OCI-LY1 (cell line): ENCODE measurements around the gene PELO.
A peak's percentile ranks its signal among the peaks of the same experiment; 100 is the strongest.

Experiments
- H2AFZ ChIP-seq: fragments of 200-600 bp; sonication (generic), shearing (Covaris generic); 2 replicates; pipeline ENCODE4 v1.6.0; 2014; ENCODE audit warnings: antibody characterized with exemption, mild to moderate bottlenecking, low read length
- H3F3A ChIP-seq: fragments of 200-600 bp; sonication (generic), shearing (Covaris generic); 2 replicates; pipeline ENCODE4 v1.6.0; 2014; ENCODE audit warnings: mild to moderate bottlenecking, antibody characterized with exemption, low read length, moderate library complexity; ENCODE audit not compliant: insufficient read depth
- H3K27ac ChIP-seq: fragments of 200-600 bp; sonication (generic); 2 replicates; pipeline ENCODE4 v1.5.1; 2014; ENCODE audit warnings: low read length, mixed run types, mild to moderate bottlenecking, low read depth; ENCODE audit not compliant: poor library complexity, severe bottlenecking
- H3K27me3 ChIP-seq: fragments of 200-600 bp; sonication (generic); 2 replicates; pipeline ENCODE4 v1.6.0; 2014; ENCODE audit warnings: antibody characterized with exemption, mild to moderate bottlenecking, low read length, moderate library complexity; ENCODE audit not compliant: insufficient read depth
- H3K36me3 ChIP-seq: fragments of 200-600 bp; sonication (generic); 2 replicates; pipeline ENCODE4 v1.6.1; 2014; ENCODE audit warnings: mild to moderate bottlenecking, antibody characterized with exemption, low read length, moderate library complexity, mixed read lengths; ENCODE audit not compliant: insufficient read depth
- H3K4me1 ChIP-seq: fragments of 200-600 bp; sonication (generic); 2 replicates; pipeline ENCODE4 v1.5.1; 2014; ENCODE audit warnings: mild to moderate bottlenecking, low read length, moderate library complexity; ENCODE audit not compliant: insufficient read depth, severe bottlenecking
- H3K4me2 ChIP-seq: fragments of 200-600 bp; sonication (generic), shearing (Covaris generic); 2 replicates; pipeline ENCODE4 v1.6.1; 2014; ENCODE audit warnings: low read length
- H3K4me3 ChIP-seq: fragments of 200-600 bp; sonication (generic); 2 replicates; pipeline ENCODE4 v1.5.1; 2014; ENCODE audit warnings: low read length, low read depth, mild to moderate bottlenecking, mixed read lengths; ENCODE audit not compliant: poor library complexity, severe bottlenecking
- H3K79me2 ChIP-seq: fragments of 200-600 bp; shearing (Covaris generic); 2 replicates; pipeline ENCODE4 v1.6.1; 2016; ENCODE audit warnings: mixed run types, low read length, mixed read lengths; ENCODE audit not compliant: insufficient read depth
- H3K9ac ChIP-seq: fragments of 200-600 bp; sonication (generic), shearing (Covaris generic); 2 replicates; pipeline ENCODE4 v1.6.1; 2014; ENCODE audit warnings: mild to moderate bottlenecking, low read length, mixed read lengths
- H3K9me2 ChIP-seq: fragments of 200-600 bp; sonication (generic), shearing (Covaris generic); 2 replicates; pipeline ENCODE4 v1.6.1; 2014; ENCODE audit warnings: low read depth, mild to moderate bottlenecking, low read length, mixed read lengths
- H3K9me3 ChIP-seq: fragments of 200-600 bp; shearing (Covaris generic); 2 replicates; pipeline ENCODE4 v1.6.1; 2014; ENCODE audit warnings: low read length, mixed read lengths
- H4K20me1 ChIP-seq: fragments of 200-600 bp; sonication (generic), shearing (Covaris generic); 2 replicates; pipeline ENCODE4 v1.6.0; 2016; ENCODE audit warnings: mild to moderate bottlenecking, low read length; ENCODE audit not compliant: insufficient read depth
- EZH2 ChIP-seq: fragments of 200-600 bp; sonication (generic), shearing (Covaris generic); IDR thresholded peaks from 2 replicates; pipeline ENCODE4 v1.8.0; 2017; ENCODE audit warnings: borderline replicate concordance, mixed run types, mild to moderate bottlenecking, antibody characterized with exemption, low read length, moderate library complexity, mixed read lengths
- TF ChIP-seq, protein P1 (sequence below): fragments of 200-600 bp; sonication (generic), shearing (Covaris generic); IDR thresholded peaks from 2 replicates; pipeline ENCODE4 v1.5.1; 2017; ENCODE audit warnings: mild to moderate bottlenecking, antibody characterized with exemption, low read length, moderate library complexity, mixed read lengths

PELO gene

DNA sequence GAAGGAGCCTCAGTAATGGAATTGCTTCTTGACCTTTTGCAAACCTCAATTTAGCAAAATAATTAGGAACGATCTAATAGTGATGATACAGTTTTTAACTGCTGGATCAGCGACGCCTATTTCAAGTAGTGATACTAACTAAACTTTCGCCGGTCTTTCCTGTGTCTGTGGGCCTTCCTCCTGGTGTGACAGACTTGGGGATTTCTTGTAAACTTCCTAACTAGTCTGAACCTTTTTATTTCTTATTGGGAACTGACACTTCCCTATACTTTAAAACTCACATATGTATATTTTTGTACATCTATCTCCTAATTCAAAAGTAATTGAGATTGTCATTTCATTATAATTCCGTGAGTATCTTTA is 15.2 kb downstream of the PELO start:
- Histone ChIP-seq H3K4me3 (peak overlapping the region; percentile 94), H3K9ac (no peak overlapping the region), H3K4me2 (peak overlapping the region; percentile 91), H3K9me3 (no peaks in the 10 kb centered on the region), H3K27me3 (no peaks in the 10 kb centered on the region), H3K4me1 (peaks cover 40% of the 10 kb centered on the region), H3K36me3 (peaks cover 33% of the 10 kb centered on the region), H3K27ac (no peak overlapping the region), H2AFZ (no peak overlapping the region), H4K20me1 (no peaks in the 10 kb centered on the region), H3F3A (no peaks in the 10 kb centered on the region), H3K9me2 (no peaks in the 10 kb centered on the region), H3K79me2 (peaks cover 27% of the 10 kb centered on the region)
- TF ChIP-seq, protein P1, sequence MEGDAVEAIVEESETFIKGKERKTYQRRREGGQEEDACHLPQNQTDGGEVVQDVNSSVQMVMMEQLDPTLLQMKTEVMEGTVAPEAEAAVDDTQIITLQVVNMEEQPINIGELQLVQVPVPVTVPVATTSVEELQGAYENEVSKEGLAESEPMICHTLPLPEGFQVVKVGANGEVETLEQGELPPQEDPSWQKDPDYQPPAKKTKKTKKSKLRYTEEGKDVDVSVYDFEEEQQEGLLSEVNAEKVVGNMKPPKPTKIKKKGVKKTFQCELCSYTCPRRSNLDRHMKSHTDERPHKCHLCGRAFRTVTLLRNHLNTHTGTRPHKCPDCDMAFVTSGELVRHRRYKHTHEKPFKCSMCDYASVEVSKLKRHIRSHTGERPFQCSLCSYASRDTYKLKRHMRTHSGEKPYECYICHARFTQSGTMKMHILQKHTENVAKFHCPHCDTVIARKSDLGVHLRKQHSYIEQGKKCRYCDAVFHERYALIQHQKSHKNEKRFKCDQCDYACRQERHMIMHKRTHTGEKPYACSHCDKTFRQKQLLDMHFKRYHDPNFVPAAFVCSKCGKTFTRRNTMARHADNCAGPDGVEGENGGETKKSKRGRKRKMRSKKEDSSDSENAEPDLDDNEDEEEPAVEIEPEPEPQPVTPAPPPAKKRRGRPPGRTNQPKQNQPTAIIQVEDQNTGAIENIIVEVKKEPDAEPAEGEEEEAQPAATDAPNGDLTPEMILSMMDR, result no peak
- no peak for TF ChIP-seq EZH2

DNA sequence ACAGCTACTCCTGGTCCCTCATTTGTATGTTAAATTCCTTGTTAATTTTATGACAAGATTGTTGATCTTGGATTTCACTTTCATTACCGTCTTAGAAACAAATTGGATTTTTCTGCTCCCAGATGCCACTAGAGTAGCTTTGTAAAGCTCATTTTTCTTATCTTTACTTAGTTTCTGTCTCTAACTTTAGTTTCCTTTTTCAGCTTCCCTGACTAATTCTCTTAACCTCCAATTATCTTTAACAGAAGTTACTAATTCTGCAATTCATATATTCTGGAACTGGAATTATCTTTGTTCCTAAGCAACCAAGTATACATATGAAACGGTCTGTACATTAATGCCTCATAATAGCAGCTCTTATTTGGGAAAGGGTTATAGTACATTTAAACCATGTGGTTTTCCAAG is 16.7 kb downstream of the PELO start:
- H3K4me3 ChIP-seq, result no peak overlapping the region
- H3K9me2 ChIP-seq, result no peaks in the 10 kb centered on the region
- H3K27me3 ChIP-seq, result no peaks in the 10 kb centered on the region
- no peaks in the 10 kb centered on the region for H3F3A ChIP-seq
- H3K79me2 ChIP-seq, result peaks cover 27% of the 10 kb centered on the region
- H3K36me3 ChIP-seq, result peaks cover 33% of the 10 kb centered on the region
- H3K9me3 ChIP-seq, result no peaks in the 10 kb centered on the region
- H3K27ac ChIP-seq, result no peak overlapping the region
- peaks cover 28% of the 10 kb centered on the region for H3K4me1 ChIP-seq
- no peak overlapping the region for H3K4me2 ChIP-seq
- no peak for TF ChIP-seq EZH2
- TF ChIP-seq, protein P1, result no peak
- no peak overlapping the region for H2AFZ ChIP-seq
- no peak overlapping the region for H3K9ac ChIP-seq
- no peaks in the 10 kb centered on the region for H4K20me1 ChIP-seq

DNA sequence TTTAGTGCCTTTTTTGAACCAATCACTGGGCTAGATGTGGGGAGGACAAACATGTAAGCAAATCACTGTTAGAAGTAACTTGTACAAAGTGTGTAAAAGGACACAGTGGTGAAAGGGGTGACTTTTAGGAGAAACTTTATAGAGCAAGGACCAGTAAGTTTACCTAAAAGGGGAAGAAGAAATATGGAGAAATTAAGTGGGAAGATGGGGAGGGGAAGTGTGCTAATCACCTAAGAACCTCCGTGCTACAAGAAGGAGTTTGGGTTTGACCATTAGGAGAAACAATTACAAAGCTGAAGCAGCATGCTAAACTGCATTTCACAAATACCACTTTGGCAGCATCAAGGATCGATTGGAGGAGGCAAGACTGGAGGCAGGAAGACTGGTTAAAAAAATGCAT is 17.3 kb downstream of the PELO start:
- no peaks in the 10 kb centered on the region for H3K9me3 ChIP-seq
- H3K36me3 ChIP-seq, result peaks cover 33% of the 10 kb centered on the region
- H3K27ac ChIP-seq, result no peak overlapping the region
- peaks cover 27% of the 10 kb centered on the region for H3K79me2 ChIP-seq
- no peaks in the 10 kb centered on the region for H3K9me2 ChIP-seq
- no peak overlapping the region for H3K4me2 ChIP-seq
- H4K20me1 ChIP-seq, result no peaks in the 10 kb centered on the region
- H3K4me1 ChIP-seq, result peaks cover 27% of the 10 kb centered on the region
- no peaks in the 10 kb centered on the region for H3K27me3 ChIP-seq
- no peak for TF ChIP-seq EZH2
- TF ChIP-seq, protein P1, result no peak
- H2AFZ ChIP-seq, result no peak overlapping the region
- no peak overlapping the region for H3K4me3 ChIP-seq
- H3K9ac ChIP-seq, result no peak overlapping the region
- H3F3A ChIP-seq, result no peaks in the 10 kb centered on the region
